Measurements from ENCODE around the gene OGFOD3.
"Not testable (repeated sequence)": the region's sequence is repeated elsewhere in the genome, so short reads cannot be mapped to it uniquely, and the experiment has no call there.

The OGFOD3 gene, protein sequence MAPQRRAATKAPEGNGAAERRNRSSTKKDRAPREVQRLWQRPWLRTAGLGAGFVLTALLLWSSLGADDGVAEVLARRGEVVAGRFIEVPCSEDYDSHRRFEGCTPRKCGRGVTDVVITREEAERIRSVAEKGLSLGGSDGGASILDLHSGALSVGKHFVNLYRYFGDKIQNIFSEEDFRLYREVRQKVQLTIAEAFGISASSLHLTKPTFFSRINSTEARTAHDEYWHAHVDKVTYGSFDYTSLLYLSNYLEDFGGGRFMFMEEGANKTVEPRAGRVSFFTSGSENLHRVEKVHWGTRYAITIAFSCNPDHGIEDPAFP

DNA sequence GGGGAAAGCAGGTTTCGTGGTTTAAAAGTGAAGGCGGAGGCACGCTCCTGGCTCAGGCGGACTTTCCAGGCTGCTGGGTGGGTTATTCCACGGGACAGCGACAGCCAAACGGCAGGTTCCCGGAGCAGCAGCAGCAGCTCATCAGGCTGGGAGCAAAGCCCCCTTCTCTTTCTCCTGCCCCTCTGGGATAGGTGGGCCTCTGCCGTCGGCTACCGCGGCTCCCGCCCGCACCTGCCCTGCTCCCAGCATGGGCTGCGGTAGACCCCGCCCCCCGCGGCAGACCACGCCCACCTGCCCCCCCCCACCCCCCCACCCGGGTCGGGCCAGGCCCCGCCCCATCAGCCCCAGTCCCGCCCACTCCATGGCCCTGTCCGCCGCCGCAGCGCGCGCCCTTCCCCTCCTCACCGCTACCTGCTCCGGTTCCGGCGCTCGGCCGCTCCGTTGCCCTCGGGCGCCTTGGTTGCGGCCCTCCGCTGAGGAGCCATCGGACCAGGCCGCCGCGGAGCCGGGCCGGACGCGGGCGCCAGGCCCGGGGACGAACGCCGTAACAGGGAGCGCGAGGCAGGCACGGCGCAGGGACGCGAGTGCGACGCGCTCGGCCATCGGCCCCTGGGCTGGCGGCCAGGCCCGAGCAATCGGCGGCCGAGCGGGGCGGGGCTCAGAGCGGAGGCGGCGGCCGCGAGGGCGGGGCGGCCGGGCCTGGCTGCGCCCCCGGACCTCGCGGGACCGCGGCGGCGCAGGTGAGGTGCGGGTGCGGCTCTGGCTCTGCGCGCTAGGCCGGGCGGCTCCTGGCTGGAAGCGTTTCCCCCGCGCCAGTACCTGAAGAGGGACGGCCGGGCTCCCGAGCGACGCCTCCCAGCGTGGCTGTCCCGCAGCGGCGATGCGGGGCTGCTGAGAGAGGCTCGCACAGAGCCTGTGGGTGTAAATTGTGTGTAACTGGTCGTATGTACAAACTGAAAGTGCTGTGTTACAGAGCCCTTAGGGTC is at the start of gene OGFOD3, which contains the start of gene HEXD:
Gene OGFOD3 (minus strand): TSS at position 586 of the 986 bp plus-strand sequence. CDS start 101 bp downstream, at position 485.
Gene HEXD (plus strand): TSS at position 347 of the 986 bp plus-strand sequence. CDS start 1,453 bp downstream, outside the sequence.
- DNase-seq, result peak; percentile 83

DNA sequence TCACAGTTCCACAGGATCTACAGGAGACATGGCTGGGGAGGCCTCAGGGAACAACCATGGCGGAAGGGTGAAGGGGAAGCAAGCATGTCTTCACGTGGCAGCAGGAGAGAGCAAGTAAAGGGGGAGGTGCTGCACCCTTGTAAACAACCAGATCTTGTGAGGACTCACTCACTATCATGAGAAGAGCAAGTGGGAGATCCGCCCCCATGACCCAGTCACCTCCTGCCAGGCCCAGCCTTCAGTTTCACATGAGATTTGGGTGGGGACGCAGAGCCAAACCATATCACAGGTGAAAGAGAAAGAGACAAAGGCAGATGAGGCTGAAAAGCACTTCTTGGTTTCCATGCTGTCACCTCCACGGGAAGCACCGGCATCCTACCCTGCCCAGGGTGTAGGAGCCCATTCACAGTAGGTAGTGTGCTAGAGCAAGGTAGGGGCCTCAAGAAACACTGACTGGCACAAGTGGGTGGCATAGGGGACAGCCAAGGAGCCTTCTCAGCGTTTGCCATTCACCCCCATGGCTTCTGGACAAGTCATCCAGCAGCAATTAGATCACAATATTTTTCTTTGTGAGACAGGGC is 46.7 kb upstream of the OGFOD3 start:
- no peak for DNase-seq

DNA sequence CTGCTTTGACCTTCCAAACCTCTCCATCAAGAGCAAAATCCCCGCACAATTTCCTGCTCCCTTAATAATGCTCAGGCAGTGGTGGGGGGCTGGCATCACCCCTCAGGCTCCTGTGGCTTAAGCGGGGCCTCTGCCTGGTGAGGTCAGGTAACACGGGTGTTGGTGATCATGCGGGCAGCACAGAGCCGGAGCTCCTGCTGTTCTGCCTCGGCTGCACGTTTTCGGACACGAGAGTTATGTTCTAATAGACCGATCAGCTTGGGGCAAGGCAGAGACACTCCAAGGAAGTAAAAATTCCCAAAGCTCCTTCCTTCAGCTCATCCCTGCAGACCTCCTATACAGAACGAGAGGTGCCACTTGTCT is 46.2 kb upstream of the OGFOD3 start:
- no peak for DNase-seq

DNA sequence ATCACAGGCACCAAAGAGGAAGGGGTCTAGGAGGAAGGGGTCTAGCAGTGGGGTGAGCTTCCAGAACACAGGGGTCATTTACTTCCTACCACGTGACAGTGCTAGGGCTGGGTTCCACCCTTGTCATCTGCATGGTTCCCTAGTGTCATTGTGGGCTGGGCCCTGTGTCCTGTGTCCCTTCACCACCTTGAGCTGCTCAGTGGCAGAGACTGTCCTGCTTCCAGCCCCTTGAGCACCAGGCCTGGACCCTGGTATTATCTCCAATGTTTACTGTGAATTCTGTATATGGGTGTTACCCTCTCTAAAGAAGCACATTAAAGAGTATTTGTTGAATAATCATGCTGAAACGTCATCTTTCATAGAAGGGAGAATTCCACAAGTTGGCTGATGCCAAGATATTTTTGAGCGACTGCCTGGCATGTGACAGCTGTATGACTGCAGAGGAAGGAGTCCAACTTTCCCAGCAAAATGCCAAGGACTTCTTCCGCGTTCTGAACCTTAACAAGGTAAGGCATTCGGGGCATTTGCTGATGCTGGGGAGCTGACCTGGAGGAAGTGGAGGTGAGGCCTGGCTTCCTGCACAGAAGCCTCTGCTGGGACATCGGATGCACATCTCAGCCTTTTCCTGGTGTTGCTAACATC is 45.7 kb upstream of the OGFOD3 start:
- no peak for DNase-seq

DNA sequence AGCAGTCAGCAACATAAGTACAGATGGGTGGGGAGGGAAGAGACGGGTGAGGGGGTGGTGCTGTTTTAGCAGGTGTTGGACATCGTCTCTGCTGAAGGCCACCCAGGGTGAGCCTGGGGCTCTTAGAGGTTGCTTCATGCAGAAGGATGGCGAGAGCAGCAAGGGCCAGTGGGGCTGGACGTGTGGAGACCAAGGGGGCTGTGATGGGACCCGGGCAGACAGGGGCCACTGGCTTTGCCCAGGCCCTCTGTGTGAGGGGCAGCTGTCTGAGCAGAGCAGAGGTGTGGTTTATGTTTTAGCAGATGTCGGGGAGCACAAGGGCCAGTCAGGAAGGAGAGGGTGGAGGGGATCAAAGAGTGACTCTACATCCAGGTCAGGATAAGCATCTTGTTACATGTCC is 45.0 kb upstream of the OGFOD3 start:
- no peak for DNase-seq

DNA sequence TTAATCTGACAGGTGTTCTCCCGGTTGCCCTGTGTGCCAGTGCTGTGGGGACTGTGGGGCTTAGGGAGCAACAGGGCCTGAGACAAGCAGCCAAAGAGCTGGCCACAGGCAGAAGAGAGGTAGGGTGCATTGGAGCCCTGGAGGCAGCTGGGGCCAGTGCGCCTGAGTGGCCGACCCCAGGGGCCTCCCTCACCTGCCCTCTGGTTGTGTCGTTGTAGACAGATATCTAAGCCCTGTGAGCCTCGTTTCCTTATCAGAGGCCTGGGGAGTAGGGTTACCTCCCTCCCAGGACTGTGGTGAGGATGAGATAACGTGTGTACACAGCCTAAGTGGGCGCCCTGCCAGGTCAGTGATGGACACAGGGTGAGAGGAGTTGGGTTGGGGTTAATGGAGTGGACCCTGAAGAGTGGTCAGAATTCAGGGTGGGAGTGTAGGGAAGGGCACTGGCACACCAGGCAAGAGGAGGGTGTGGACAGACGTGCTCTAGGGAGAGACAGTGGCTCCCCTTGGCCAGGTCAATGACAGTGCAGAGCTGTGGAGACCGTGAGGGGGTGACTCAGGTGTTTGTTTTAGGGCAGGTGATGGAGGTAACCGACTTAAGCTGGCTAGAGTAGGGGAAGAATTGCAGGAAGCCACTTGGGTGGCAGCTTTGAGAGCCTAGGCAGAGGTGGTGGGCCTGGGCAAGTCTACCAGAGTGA is 43.6 kb upstream of the OGFOD3 start:
- no peak for DNase-seq

DNA sequence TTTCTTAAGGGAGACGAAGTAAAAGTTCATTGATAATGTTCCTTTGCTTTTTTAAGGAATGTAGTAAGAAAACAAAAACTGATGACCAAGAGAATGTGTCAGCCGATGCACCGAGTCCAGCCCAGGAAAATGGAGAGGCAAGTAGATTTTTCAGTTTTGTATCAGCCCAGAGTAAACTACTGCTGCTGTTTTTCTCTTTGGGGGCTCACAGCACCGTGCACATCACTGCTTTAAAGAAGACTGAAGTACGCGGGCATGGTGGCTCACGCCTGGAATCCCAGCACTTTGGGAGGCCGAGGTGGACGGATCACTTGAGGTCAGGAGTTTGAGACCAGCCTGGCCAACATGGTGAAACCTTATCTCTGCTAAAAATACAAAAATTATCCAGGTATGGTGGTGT is 41.5 kb upstream of the OGFOD3 start:
- DNase-seq, result not testable (repeated sequence)

DNA sequence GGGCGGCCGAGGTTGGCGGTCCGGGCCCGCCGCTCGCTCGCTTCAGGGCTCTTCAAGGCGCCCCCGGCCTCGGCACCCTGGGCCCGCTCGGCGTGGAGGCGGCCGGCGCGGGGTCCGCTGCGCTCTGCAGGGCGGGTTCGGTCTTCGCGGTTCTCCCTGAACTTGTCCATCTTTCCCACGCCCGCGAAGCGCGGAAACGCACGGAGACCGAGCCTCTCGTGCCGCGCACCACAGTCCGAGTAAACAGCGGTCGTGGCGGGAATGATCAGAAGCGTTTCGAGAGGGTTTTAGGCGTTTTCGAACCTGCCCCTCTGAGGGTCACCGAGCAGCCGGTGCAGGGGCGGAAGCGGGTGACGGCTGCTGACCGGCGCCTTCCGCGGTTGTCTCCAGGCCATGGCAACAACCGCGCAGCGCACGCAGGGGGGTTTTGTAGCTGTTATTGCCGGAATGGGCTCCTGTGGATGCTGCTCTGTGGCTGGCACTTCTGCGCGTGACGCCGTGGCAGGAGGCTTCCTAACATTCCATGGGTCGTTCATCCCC is 40.6 kb upstream of the OGFOD3 start:
- DNase-seq, result no peak

DNA sequence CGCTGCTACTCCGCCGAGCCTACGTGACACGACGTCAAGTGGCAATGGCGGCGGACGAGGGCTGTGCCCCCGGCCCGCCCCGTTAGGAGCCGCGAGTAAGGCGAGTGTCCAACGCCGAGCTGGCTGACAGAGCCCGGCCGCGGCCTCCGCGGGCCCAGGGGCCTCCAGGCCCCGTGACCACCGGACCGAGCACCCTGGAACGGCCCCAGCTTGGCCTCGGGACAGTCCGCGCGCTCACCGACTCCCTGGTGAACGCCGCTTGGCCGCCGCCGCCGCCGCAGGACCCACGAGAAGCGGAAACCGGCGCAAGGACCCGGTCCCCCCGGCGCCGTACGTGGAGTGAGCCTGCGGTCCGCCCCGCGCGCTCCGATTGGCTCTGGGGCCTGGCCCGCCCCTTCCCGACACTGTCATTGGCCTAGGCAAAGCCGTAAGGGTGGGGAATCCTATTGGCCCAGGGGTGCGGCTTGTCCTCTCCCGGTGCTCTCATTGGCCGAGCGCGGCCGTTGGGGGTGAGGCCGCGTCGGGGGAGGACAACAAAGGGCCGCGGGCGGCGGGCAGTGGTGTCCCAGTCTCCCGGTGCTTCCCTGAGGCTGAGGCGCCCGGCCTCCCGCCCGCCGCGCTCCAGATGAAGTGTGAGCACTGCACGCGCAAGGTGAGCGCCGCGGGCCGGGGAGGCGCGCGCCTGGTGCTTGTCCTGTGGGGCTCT is 39.9 kb upstream of the OGFOD3 start, which contains the start of gene NARF:
Gene NARF (plus strand): TSS at position 563 of the 706 bp plus-strand sequence. CDS start 63 bp downstream, at position 626.
- peak; percentile 99 for DNase-seq

DNA sequence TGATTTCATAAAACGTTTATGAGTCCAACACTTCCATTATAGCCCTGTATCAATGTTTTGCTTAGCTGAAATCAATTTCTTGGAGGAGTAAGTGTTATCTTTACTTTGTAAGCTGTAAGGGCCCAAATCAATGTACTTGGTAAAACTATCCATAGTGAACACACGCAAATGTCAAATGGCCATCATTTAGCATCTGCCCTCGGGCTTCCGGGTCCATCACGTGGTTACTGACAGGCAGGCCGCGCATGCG is 39.5 kb upstream of the OGFOD3 start:
- no peak for DNase-seq

DNA sequence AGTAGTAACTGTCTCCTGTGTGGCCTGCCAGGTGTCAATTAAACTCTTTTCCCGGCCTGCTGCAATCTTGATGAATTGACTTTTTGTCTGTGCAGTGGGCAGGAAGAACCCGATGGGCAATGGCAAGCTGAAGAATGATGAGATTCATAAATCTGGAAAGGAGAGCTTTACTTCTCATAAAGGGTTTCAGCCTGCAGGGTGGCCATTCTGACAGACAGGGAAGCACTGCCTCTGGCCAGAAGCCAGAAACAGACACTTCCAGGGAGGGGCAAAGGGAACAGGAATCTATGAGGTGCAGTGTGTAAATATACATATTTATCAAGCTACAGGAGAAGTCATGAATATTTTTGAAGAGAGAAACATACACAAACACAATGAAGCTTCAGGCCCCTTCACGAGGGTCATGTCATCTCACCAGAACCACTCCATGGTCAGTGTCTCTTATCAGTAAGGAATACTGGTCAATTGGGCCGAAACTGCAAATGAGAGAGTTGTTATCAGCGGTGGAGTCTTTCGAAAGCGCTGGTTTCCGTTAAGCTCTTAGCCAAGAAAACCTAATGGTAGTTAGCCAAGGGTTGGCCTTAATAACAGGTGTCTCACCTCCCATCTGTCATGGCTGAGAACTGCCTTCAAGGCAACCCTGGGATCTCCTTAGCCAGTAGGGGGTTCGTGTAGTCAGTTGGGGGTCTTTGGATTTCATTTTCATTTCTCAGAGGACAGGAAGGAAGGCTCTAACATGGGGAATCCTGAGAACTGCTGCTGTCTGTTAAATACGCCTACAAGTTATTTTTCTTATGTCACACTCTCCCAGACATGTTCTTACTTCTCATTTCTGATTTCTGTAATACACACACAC is 38.9 kb upstream of the OGFOD3 start:
- no peak for DNase-seq

DNA sequence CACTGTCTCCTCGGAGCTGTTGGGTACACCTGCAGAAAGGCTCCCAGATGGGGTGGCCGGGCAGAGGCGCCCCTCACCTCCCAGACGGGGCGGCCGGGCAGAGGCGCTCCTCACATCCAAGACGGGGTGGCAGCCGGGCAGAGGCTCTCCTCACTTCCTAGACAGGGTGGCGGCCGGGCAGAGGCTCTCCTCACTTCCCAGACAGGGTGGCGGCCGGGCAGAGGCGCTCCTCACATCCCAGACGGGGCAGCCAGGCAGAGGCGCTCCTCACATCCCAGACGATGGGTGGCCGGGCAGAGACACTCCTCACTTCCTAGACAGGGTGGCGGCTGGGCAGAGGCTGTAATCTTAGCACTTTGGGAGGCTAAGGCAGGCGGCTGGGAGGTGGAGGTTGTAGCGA is 35.3 kb upstream of the OGFOD3 start:
- not testable (repeated sequence) for DNase-seq

DNA sequence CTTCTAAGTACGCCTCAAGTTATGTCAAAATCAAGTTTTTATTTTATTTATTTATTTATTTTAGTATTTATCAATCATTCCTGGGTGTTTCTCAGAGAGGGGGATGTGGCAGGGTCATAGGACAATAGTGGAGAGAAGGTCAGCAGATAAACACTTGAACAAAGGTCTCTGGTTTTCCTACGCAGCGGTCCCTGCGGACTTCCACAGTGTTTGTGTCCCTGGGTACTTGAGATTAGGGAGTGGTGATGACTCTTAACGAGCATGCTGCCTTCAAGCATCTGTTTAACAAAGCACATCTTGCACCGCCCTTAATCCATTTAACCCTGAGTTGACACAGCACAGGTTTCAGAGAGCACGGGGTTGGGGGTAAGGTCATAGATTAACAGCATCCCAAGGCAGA is 34.8 kb upstream of the OGFOD3 start:
- DNase-seq, result not testable (repeated sequence)

DNA sequence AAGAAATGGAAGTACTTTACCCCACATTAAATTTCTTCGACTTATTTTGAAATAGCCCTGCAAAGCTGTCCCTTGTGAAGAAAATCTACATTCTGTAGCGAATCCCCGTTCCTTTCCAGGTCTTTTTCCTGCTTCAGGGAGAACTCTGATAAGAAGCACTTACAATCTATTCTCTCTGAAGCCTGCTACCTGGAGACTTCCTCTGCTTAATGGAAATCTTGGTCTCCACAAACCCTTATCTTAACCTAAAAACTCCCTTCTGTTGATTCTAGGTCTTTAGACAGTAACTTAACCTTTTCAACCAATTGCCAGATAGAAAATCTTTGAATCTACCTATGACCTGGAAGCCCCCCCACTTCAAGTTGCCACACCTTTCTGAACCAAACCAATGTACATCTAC is 33.8 kb upstream of the OGFOD3 start:
- no peak for DNase-seq

DNA sequence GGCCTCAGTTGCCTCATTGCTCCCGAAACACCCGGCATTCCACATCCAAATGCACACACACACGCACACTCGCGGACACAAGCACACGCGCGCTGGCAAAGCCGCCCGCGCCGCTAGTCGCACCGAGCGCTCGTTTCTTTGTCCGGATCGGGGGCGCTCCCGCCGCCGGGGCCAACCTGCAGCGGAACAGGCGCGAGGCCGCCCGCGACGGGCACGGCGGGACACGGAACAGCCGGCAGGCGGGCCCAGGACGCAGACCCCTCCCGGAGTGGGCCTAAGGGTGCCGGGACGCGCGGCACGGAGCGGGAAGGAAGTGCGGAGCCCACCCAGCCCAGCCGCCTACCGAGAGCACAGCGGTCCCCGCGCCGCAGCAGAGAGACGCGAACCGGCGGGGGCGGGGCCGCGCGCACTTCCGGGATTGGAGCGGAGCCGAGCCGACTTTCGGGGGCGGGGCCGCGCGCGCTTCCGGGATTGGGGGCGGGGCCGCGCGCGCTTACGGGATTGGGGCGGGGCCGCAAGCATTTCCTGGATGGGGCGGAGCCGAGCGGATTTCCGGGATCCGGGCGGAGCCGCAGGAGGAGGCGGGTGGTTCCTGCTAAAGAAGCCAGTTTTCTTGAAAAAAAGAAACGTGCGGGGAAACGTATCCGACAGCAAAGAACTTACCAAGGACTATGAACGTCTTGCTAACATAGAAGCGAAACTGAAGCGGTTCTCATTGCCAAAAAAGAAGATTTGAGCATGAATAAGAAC is 32.1 kb upstream of the OGFOD3 start, which contains the start of gene CYBC1:
Gene CYBC1 (minus strand): TSS at position 396 of the 750 bp plus-strand sequence. CDS start 1,498 bp downstream, outside the sequence.
- DNase-seq, result peak; percentile 94

DNA sequence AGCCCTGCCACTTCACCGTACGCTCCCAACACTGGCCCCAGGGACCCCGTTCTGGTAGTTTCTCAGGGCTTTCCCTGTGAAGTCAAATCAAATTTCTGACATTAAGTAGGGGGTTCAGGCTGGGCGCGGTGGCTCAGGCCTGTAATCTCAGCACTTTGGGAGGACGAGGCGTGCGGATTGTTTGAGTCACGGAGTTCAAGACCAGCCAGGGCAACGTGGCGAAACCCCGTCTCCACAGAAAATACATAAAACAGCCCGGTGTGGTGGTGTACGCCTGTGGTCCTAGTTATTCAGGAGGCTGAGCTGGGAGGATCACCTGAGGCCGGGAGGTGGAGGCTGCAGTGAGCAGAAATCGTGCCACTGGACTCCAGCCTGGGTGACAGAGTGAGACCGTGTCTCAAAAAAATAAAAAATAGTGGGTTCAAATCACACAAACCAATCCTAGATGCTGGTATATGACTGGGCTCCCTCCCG is 31.5 kb upstream of the OGFOD3 start:
- no peak for DNase-seq

DNA sequence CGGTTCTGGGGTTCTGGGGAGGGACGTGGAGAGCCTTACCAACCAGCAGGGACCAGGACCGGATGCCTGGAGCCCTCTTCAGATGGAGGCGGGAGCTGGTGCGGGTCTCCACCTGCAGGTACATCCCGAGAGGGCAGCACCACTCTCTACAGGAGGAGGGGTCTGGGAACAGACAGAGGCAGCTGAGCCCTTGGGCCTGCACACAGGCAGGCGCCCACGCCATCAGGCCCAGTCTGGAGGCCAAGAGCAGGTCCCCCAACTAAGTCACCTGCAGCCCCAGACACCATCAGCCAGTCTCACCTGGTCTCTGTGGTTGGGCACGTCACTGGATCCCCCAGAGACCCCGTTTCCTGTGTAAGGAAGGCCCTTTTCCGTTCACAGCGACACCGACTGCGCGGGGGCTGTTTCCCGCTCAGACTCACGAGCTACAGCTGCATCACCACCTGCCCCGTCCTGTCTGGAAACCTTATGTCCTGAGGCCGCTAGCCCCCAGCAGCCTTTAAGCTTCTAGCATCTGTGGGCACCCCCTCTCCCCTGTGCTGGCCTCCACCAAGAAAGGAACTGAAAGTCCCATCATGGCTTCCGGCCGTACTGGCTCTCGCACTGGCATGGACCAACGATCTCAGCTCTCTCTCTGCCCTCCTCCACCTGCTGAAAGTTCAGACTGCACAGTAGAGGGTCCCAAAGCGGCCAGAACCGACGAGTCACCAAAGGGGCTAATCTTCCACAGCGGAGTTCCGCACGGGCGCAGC is 30.9 kb upstream of the OGFOD3 start:
- no peak for DNase-seq

DNA sequence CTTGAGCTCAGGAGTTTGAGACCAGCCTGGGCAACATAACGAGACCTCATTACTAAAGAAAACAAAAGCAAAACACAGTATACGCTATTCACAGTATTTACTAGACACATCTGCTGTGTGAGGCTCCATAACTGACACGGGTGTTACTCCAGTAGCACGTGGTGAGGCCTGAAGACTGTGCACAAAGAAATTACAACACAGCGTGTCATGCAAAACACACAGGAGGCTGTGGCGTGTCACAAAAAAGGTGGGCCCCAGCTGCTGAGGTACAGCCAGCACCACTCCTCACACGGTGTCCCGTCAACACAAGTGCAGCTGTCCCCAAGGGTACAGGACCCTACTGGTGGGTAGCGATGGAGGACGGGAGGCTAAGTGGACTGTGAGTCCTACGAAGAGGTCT is 29.5 kb upstream of the OGFOD3 start:
- DNase-seq, result no peak

DNA sequence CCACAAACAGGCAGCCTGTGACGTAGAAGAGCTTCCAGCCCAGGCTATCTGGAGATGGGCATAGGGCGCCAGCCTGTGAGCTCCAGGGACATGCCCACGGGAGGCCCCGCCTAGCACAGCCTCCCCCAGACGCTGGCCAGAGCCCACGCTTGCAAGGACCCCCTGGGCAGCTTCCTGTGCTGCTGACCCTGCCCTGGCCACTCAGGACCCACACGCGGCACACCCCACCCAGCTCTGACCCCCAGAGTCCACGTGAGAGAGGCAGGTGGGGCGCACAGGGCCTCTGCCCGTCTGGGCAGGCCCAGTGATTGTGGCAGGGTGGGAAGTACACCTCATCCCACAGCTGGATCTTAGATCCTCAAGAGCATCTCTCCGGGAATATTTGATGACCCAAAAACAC is 28.3 kb upstream of the OGFOD3 start:
- no peak for DNase-seq
